ENCODE data around the gene HOXD8.
A peak's percentile ranks its signal among the peaks of the same experiment; 100 is the strongest.

HOXD8 gene

GRCh38 chr2:176164611-176165369, 35.3 kb downstream of the HOXD8 start:
- DNase-seq (ENCODE audit: low spot score in 2 of 2), result no peak
- peaks cover 17% of the 10 kb centered on the region for H3K36me3 Mint-ChIP-seq (ENCODE audit: insufficient read depth)
- H3K4me3 Mint-ChIP-seq, result peak overlapping the region; percentile 8
- no peak overlapping the region for H3K27ac Mint-ChIP-seq (ENCODE audit: low read depth)
- no peak for ATAC-seq (replicated peaks; ENCODE audit: extremely low read depth, poor library complexity, severe bottlenecking)
- no peaks in the 10 kb centered on the region for H3K9me3 Mint-ChIP-seq
- peaks cover 15% of the 10 kb centered on the region for H3K4me1 Mint-ChIP-seq
- peaks cover 93% of the 10 kb centered on the region for H3K27me3 Mint-ChIP-seq

- H3K4me3 Mint-ChIP-seq, result no peak overlapping the region
- H3K27me3 Mint-ChIP-seq, result peaks cover 93% of the 10 kb centered on the region
- no peak overlapping the region for H3K27ac Mint-ChIP-seq (ENCODE audit: low read depth)
- ATAC-seq (replicated peaks; ENCODE audit: extremely low read depth, poor library complexity, severe bottlenecking) (no peak), DNase-seq (ENCODE audit: low spot score in 2 of 2) (no peak)
- H3K36me3 Mint-ChIP-seq (ENCODE audit: insufficient read depth), result peaks cover 17% of the 10 kb centered on the region
- no peaks in the 10 kb centered on the region for H3K9me3 Mint-ChIP-seq
- H3K4me1 Mint-ChIP-seq, result peaks cover 15% of the 10 kb centered on the region
These were observed 36.0 kb downstream of the HOXD8 start for GRCh38 chr2:176165370-176166050.

GRCh38 chr2:176166272-176166671, 36.8 kb downstream of the HOXD8 start:
- DNase-seq (ENCODE audit: low spot score in 2 of 2), result no peak
- ATAC-seq (replicated peaks; ENCODE audit: extremely low read depth, poor library complexity, severe bottlenecking), result no peak

GRCh38 chr2:176167398-176167797, 37.9 kb downstream of the HOXD8 start:
- Mint-ChIP-seq H3K27ac (ENCODE audit: low read depth) (no peak overlapping the region), H3K9me3 (no peaks in the 10 kb centered on the region), H3K4me3 (no peak overlapping the region), H3K27me3 (peaks cover 93% of the 10 kb centered on the region), H3K36me3 (ENCODE audit: insufficient read depth) (peaks cover 18% of the 10 kb centered on the region), H3K4me1 (peaks cover 15% of the 10 kb centered on the region)
- ATAC-seq (replicated peaks; ENCODE audit: extremely low read depth, poor library complexity, severe bottlenecking), result no peak
- no peak for DNase-seq (ENCODE audit: low spot score in 2 of 2)

More at GRCh38 chr2:176166272-176166671, 36.8 kb downstream of the HOXD8 start:
- Mint-ChIP-seq H3K27me3 (peaks cover 93% of the 10 kb centered on the region), H3K9me3 (no peaks in the 10 kb centered on the region), H3K4me1 (peaks cover 15% of the 10 kb centered on the region), H3K4me3 (no peak overlapping the region), H3K27ac (ENCODE audit: low read depth) (no peak overlapping the region), H3K36me3 (ENCODE audit: insufficient read depth) (peaks cover 18% of the 10 kb centered on the region)

GRCh38 chr2:176169181-176169580, 39.7 kb downstream of the HOXD8 start:
- ATAC-seq (replicated peaks; ENCODE audit: extremely low read depth, poor library complexity, severe bottlenecking) (no peak), DNase-seq (ENCODE audit: low spot score in 2 of 2) (no peak)
- no peaks in the 10 kb centered on the region for H3K9me3 Mint-ChIP-seq
- H3K4me3 Mint-ChIP-seq, result no peak overlapping the region
- peaks cover 93% of the 10 kb centered on the region for H3K27me3 Mint-ChIP-seq
- peaks cover 9% of the 10 kb centered on the region for H3K36me3 Mint-ChIP-seq (ENCODE audit: insufficient read depth)
- H3K27ac Mint-ChIP-seq (ENCODE audit: low read depth), result no peak overlapping the region
- peaks cover 3% of the 10 kb centered on the region for H3K4me1 Mint-ChIP-seq

- DNase-seq (ENCODE audit: low spot score in 2 of 2) (no peak), ATAC-seq (replicated peaks; ENCODE audit: extremely low read depth, poor library complexity, severe bottlenecking) (no peak)
- Mint-ChIP-seq H3K9me3 (no peaks in the 10 kb centered on the region), H3K4me1 (peaks cover under 1% of the 10 kb centered on the region), H3K4me3 (no peak overlapping the region), H3K27ac (ENCODE audit: low read depth) (no peak overlapping the region), H3K27me3 (peaks cover 93% of the 10 kb centered on the region), H3K36me3 (ENCODE audit: insufficient read depth) (peaks cover 7% of the 10 kb centered on the region)
These were observed 40.2 kb downstream of the HOXD8 start for GRCh38 chr2:176169711-176170110.

GRCh38 chr2:176170602-176171305, 41.2 kb downstream of the HOXD8 start:
- Mint-ChIP-seq H3K36me3 (ENCODE audit: insufficient read depth) (peaks cover 5% of the 10 kb centered on the region), H3K9me3 (no peaks in the 10 kb centered on the region), H3K27ac (ENCODE audit: low read depth) (no peak overlapping the region), H3K4me3 (no peak overlapping the region), H3K27me3 (peaks cover 93% of the 10 kb centered on the region), H3K4me1 (peaks cover 6% of the 10 kb centered on the region)
- no peak for DNase-seq (ENCODE audit: low spot score in 2 of 2)
- no peak for ATAC-seq (replicated peaks; ENCODE audit: extremely low read depth, poor library complexity, severe bottlenecking)

- Mint-ChIP-seq H3K36me3 (ENCODE audit: insufficient read depth) (peaks cover 5% of the 10 kb centered on the region), H3K27me3 (peaks cover 93% of the 10 kb centered on the region), H3K27ac (ENCODE audit: low read depth) (no peak overlapping the region), H3K4me3 (no peak overlapping the region), H3K9me3 (no peaks in the 10 kb centered on the region), H3K4me1 (peaks cover 6% of the 10 kb centered on the region)
- no peak for DNase-seq (ENCODE audit: low spot score in 2 of 2)
- no peak for ATAC-seq (replicated peaks; ENCODE audit: extremely low read depth, poor library complexity, severe bottlenecking)
These were observed 42.0 kb downstream of the HOXD8 start for GRCh38 chr2:176171351-176172006.

- Mint-ChIP-seq H3K4me1 (peaks cover 6% of the 10 kb centered on the region), H3K4me3 (no peak overlapping the region), H3K27ac (ENCODE audit: low read depth) (no peak overlapping the region), H3K36me3 (ENCODE audit: insufficient read depth) (peaks cover 5% of the 10 kb centered on the region), H3K9me3 (no peaks in the 10 kb centered on the region), H3K27me3 (peaks cover 93% of the 10 kb centered on the region)
- DNase-seq (ENCODE audit: low spot score in 2 of 2) (no peak), ATAC-seq (replicated peaks; ENCODE audit: extremely low read depth, poor library complexity, severe bottlenecking) (no peak)
These were observed 42.7 kb downstream of the HOXD8 start for GRCh38 chr2:176172007-176172894.

GRCh38 chr2:176172895-176173566, 43.5 kb downstream of the HOXD8 start:
- H3K9me3 Mint-ChIP-seq, result no peaks in the 10 kb centered on the region
- H3K4me3 Mint-ChIP-seq, result no peak overlapping the region
- ATAC-seq (replicated peaks; ENCODE audit: extremely low read depth, poor library complexity, severe bottlenecking) (no peak), DNase-seq (ENCODE audit: low spot score in 2 of 2) (no peak)
- H3K36me3 Mint-ChIP-seq (ENCODE audit: insufficient read depth), result peaks cover 5% of the 10 kb centered on the region
- peaks cover 93% of the 10 kb centered on the region for H3K27me3 Mint-ChIP-seq
- H3K27ac Mint-ChIP-seq (ENCODE audit: low read depth), result no peak overlapping the region
- peaks cover 6% of the 10 kb centered on the region for H3K4me1 Mint-ChIP-seq

GRCh38 chr2:176173567-176174381, 44.3 kb downstream of the HOXD8 start:
- H3K4me1 Mint-ChIP-seq, result peaks cover 6% of the 10 kb centered on the region
- no peak overlapping the region for H3K4me3 Mint-ChIP-seq
- H3K27me3 Mint-ChIP-seq, result peaks cover 98% of the 10 kb centered on the region
- ATAC-seq (replicated peaks; ENCODE audit: extremely low read depth, poor library complexity, severe bottlenecking) (no peak), DNase-seq (ENCODE audit: low spot score in 2 of 2) (no peak)
- H3K36me3 Mint-ChIP-seq (ENCODE audit: insufficient read depth), result peaks cover 5% of the 10 kb centered on the region
- H3K27ac Mint-ChIP-seq (ENCODE audit: low read depth), result no peak overlapping the region
- no peaks in the 10 kb centered on the region for H3K9me3 Mint-ChIP-seq

Data from central memory CD8-positive, alpha-beta T cell (primary cell).